HG02610 (cell line): ENCODE results near the gene NCS1.
"Not testable (repeated sequence)": the region's sequence is repeated elsewhere in the genome, so short reads cannot be mapped to it uniquely, and the experiment has no call there.

ENCODE experiments used
- ATAC-seq: cut with Tn5 transposase; IDR thresholded peaks from one replicate; pipeline ENCODE4 v1.9.1; 2021; ENCODE audit warnings: mild to moderate bottlenecking, moderate library complexity; ENCODE audit not compliant: unreplicated experiment

NCS1 gene

GRCh38 chr9:130259044-130259443 lies 86.8 kb downstream of the NCS1 start:
- ATAC-seq: no peak

- ATAC-seq: no peak
Measured at GRCh38 chr9:130260816-130261765, 88.9 kb downstream of the NCS1 start.

GRCh38 chr9:130262061-130262745 lies 90.0 kb downstream of the NCS1 start:
- no peak for ATAC-seq

GRCh38 chr9:130262771-130263170 lies 90.6 kb downstream of the NCS1 start:
- ATAC-seq: no peak

GRCh38 chr9:130263601-130264413 lies 91.6 kb downstream of the NCS1 start:
- ATAC-seq: no peak

GRCh38 chr9:130264414-130265350 lies 92.5 kb downstream of the NCS1 start:
- no peak for ATAC-seq

- ATAC-seq: no peak
Measured at GRCh38 chr9:130265431-130266235, 93.4 kb downstream of the NCS1 start, which contains the start of gene HMCN2. HMCN2 (plus strand) TSS chr9:130265760; CDS start chr9:130265879, 119 bp downstream.

- ATAC-seq: no peak
Measured at GRCh38 chr9:130266236-130267098, 94.3 kb downstream of the NCS1 start.

GRCh38 chr9:130267930-130268329 lies 95.7 kb downstream of the NCS1 start:
- no peak for ATAC-seq

- ATAC-seq: no peak
Measured at GRCh38 chr9:130268521-130269211, 96.5 kb downstream of the NCS1 start.

- no peak for ATAC-seq
Measured at GRCh38 chr9:130271473-130271872, 99.3 kb downstream of the NCS1 start.

GRCh38 chr9:130275156-130275555 lies 103.0 kb downstream of the NCS1 start:
- no peak for ATAC-seq

GRCh38 chr9:130276121-130276520 lies 103.9 kb downstream of the NCS1 start:
- no peak for ATAC-seq

- no peak for ATAC-seq
Measured at GRCh38 chr9:130276955-130277354, 104.8 kb downstream of the NCS1 start.

GRCh38 chr9:130277525-130277924 lies 105.3 kb downstream of the NCS1 start:
- ATAC-seq: not testable (repeated sequence)

- ATAC-seq: no peak
Measured at GRCh38 chr9:130283539-130284248, 111.5 kb downstream of the NCS1 start.

- no peak for ATAC-seq
Measured at GRCh38 chr9:130284249-130284625, 112.0 kb downstream of the NCS1 start.
